Stimulated activated CD8-positive, alpha-beta memory T cell treated with anti-CD3 and anti-CD28 coated beads, Interleukin-2, amount 100 ng/mL, for 1 hour (primary cell): ENCODE results near the gene RPL18A.

Source experiments
- DNase-seq, 2 donors: peaks; one replicate each; pipeline ENCODE4 v3.0.0-alpha.2; 2020; ENCODE audit warnings: low read depth in 2 of 2

The RPL18A gene

DNA sequence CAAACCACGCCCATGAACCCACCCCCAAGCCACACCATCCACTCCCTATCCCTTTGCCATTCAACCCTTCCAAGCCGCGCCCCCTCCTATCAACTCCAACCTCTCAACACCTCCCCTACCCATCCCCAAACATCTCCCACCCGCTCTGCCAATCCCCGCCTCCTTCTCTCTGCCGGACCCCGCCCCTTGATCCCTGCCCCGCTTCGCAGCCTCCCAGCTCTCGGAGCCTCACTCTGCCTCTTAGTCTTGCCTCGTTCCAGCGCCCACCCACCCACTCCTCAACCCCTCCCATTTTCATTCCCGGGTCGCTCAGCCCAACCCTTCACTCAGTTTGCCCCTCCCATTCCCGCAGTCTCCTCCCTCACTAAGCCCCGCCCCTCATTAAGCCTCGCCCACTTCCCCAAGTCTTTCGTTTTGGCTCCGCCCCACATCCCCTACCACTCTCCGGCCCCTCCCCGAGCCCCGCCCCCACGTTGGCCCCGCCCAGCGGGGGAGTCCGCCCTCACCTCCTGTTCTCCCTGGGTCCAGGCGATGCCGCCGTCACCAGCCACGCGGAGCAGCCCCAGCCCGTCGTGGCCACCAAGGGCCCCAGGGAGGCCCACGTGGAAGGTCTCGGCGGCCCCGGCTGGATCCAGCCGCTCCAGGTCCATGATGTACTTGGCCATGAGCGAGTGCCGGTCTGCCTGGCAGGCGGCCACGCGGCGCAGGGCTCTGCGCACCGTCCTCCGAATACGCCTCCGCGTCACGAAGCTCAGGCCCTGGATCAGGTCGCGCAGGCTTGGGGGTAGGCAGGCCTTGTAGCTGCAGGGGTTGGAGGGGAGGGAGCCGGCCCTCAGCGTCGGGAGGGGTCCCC lies 17.7 kb upstream of the RPL18A start:
- peak in 1 of 2 donors; percentile 40 for DNase-seq

DNA sequence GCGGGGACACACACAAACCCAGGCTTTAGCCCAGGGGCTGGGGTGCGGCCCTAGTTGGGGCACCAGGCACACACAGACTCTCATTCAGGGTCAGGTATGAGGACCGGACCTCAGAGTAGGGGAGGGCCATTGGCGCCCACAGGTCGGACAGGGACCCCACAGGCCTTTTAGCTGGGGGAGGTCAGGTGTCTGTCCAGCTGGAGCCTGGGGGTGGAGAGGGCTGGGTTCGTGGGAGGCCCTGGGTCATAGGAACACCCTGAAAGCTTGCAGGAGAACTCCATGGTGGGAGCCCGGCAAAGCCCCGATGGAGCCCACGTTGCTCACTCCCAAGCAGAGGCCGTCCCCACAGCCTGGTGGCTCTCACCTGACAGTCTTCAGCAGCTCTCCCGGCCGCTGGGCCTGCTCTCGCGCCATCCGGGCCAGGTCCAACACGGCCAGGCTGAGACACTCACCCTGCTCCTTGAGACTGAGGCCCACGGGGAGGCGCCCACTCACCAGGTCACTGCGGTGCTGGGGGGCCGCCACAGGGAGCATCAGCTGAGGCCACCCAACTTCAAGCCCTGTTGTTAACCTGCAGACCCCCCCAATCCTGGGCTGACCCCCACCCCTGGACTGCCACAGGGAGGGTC lies 16.9 kb upstream of the RPL18A start:
- no peak for DNase-seq

DNA sequence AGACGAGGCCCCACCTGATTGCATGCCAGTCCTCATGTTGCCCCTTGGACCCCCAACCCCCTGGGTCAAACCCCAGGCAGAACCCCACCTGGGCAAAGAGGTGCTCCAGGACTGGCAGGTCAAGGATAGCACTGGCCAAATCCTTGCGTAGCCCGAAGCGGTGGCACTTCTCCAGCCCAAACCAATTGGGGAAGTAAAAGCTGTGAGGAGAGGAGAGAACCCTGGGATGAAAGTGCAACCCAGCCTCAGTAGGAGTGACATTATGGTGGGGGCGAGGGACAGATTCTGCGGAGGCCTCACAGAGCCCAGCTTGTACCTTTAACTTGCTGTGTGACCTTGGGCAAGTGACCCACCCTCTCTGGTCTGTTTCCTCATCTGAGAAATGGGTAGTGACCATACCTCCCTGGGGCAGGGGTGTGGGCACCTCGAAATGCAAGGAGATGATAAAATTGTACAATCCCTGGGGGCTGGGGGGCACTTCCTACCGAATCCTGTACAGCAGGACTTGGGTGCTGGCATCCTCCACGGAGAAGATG lies 16.4 kb upstream of the RPL18A start:
- no peak for DNase-seq

DNA sequence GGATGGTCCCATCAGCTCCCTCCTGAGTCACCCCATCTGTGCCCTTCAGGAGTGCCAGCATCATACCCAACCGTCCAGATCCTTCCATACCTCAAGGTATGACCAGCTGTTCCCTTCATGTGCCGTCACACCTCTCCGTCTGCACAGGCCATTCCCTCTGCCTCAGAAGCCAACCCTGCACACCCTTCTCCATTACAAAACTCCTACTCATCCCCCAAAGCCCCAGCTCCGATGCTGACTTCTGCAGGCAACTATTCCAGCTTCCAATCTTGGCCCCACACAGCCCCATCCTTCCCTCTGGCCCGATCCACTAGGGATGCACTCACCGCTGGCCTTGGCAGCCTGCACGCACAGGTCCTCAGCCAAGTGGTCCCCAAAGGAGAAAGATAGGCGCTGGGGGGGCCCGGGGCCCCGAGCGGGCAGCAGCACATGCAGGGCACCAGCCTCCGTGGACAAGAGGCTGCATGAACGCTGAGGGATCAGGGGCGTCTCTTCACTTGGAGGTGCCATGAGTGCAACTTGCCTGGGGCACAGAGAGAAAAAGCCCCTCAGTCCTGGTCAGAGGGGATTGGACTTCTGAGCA lies 15.7 kb upstream of the RPL18A start:
- no peak for DNase-seq

DNA sequence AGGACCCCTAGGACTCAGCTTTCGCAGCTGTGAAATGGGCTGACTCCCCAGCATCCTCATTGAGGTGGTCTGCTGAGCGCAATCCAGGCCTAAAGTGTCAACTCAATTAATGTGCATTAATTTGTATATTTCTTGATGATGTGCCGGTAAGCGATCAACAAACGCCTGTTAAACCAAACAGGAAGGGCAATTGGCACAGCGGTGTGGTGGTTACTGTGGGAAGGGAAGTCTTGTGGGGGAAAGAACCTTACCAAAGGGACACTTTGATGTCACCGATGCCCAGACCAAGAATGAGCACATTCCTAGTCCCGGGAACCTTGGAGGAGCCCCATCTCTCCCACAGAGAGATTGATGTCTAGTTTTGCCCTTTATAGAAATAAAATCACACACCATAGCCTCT lies 13.6 kb upstream of the RPL18A start:
- DNase-seq, result no peak

DNA sequence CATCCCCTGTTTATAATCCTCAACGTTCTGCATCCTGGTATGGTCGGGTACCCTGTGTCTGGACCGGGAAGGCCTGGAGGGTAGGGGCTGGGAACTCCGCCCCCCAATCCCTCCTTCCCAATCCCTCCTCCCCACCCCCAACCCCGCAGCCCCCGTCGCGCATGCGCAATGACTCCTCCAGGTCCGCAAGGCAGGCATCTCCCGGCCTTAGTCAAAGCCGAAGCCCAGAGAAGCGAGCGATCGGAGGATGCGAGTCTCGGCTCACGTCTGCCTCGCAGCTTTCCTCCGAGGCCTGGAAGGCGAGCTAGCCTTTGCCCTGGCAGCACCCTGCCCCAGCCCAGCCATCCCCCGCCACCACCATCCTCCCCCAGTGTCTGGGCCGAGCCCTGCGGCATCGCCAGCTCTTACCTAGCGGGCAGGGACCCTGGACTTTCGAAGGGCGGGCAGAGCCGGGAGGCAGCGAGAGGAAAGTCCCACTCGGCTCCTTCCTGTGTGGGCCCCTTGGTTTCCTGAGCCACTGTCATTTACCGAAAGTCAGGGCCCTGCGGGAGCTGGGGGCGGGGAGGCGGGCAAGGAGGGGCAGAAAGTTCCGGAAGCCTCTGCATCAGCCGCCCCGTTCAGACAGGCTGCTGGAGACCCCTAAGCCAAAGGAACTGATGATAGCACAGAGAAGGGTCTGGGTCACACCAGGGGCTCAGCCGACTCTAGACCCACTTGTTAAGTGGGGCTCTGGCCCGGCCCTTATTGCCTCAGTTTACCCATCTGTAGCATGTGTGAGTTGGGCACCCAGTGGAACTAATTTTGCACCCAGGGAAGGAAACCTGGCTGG lies 12.0 kb upstream of the RPL18A start, which contains the start of gene JAK3:
JAK3 (minus strand) TSS at position 445 of the 829 bp plus-strand sequence. CDS start 3,565 bp downstream, outside the sequence.
- DNase-seq, result peak; percentile 73 to 80

DNA sequence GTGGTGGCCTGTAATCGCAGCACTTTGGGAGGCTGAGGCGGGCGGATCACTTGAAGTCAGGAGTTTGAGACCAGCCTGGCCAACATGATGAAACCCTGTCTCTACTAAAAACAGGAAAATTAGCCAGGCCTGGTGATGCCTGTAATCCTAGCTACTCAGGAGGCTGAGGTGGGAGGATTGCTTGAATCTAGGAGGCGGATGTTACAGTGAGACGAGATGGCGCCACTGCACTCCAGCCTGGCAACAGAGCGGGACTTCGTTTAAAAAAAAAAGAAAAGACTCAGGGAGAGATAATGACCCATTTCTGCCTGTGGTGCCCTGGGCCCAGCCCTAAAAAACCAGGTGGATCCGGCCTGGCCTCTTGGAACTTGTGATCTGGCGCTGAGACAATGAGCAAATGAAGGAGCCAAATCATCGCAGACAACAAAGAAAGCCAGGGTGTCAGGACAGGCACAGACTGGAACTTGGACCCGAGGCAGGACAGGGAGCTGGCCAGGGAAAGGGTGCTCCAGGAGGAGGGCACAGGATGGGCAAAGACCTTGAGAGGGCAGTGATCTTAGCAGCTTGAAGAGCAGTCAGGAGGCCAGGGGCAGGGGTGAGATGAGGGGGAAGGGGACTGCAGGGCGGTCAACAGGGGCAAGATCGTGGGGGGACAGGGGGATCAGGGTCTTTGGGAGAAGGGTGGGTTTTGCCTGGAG lies 11.0 kb upstream of the RPL18A start:
- no peak for DNase-seq

DNA sequence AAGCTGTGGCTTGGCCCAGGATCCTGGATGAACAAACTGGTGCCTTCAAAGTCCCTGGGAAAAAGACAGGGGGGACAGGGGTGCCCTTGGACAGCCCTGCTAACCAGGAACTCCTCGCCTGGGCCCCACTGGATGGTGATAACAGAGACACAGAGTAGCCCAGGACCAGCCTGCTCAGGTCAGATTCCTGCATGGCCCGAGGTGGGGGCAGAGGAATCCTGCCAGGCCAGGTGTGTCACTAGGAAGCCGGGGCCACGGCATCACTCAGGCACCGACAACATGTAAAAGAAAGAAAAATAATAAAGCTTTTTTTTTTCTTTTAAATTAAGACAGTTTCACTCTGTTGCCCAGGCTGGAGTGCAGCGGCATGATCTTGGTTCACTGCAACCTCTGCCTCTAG lies 5.6 kb upstream of the RPL18A start:
- DNase-seq, result no peak

DNA sequence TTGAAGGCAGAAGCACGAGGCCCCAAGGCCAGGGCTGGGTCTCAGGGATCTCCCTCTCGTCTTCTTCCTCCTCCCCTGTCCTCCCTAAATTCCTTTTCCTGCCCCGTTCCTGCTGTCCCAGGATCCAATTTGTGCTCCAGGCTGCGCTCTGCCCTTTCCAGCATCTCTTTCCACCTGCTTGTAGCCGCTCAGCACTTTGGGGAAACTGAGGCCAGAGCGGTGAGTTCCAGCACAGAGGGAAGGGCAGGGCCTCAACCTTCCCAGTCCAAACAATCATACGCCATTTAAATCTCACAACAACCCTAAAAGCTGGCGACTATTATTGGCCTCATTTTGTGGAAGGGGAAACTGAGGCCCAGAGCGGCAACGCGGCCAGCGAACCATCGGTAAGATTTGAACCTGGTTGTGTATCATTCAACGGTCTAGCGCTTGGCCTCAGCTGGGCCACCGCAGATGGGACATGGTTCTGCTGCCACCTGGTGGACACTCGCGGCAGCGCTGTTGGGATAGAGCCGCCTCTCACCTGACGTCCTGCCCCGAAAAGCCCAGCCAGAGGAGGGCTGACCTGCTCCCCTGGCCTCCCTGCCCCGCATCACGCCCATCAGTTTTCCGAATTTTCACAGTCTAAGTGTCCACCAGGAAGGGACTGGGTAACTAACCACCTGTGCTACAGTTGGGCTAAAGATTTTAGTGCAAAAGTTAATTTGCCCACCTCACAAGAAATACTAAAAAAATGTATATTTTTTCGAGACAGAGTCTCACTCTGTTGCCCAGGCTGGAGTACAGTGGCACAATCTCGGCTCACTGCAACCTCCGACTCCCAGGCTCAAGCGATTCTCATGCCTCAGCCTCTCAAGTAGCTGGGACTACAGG lies 4.2 kb upstream of the RPL18A start:
- DNase-seq, result peak; percentile 83 to 87

DNA sequence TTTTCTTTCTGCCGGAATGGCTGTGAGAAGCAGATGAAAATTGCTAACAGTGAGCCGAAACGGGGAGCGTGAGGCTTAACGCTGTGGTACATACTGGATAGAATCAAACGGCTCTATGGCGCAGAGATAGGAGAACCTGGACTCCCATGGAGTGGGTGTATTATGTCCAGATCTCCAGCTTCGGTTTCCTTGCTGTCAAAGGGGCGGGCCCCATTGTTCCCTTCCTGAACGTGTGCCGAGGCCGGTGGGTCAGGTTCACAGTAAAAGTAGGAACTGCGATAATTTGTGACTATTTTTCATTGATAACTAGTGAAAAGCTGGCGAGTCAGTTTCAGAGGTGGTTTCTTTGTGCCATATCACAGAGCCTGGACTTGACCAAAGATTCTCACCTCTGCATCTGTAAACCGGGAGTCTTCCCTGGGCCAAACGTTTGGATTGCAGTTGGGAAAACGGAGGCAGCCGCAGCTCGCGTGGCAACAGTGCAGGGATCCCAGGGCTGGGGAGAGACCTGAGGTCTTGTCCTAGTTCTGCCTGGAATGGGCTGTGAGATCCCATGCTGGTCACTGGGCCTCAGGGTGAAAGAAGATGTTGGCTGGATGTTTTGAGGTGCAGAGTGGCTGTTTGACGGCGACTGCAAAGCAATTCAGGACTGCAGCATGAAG lies 752 bp downstream of the RPL18A start:
- DNase-seq, result no peak

DNA sequence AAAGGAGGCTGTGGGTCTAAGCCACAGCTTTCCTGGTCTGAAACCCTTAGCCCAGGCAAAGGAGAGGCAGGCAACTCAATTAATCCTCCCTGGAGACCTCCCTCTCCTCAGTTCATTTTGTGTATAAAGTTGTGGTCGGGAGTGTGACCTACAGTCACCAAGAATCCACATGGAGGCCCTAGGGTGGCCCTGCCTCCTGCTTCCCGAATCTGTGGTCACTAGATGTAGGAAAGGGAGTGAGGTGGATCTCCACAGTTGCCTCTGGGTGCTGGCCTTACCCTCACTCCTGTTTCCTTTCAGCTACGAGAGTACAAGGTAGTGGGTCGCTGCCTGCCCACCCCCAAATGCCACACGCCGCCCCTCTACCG lies 1.3 kb downstream of the RPL18A start:
- no peak for DNase-seq

DNA sequence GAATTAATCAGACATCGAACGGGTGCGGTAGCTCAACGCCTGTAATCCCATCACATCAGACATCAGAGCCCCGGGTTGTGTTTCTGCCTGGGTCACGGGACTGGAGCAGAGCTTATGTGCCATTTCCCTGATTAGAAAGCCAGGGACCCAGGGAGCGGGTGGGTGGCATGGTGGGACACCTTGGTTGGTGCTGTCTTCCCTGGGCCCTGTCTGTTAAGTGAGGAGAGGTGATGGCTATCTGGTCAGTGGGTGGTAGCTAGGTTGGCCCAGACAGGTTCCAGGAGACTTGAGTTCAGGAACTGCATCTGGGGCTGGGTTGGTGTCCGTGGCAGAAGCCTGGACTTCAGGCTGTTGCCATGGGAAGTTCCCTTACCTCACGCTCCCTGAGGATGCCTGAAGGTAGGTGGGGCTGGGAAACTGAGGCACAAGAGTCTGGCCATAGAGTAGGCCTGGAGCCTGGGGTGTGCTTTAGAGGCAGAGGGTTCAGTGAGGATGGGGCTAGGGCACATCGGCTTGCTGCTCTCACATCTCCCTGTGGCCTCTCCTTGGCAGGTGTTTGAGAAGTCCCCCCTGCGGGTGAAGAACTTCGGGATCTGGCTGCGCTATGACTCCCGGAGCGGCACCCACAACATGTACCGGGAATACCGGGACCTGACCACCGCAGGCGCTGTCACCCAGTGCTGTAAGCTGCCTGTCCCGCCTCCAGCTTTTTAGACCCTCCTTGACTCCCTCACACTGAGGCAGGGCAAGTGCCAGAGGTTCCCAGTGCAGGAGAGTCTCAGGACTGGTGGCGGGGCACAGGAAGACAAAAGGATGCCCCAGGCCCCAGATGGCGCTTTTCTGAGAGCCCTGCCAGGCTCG lies 2.1 kb downstream of the RPL18A start:
- DNase-seq, result no peak

DNA sequence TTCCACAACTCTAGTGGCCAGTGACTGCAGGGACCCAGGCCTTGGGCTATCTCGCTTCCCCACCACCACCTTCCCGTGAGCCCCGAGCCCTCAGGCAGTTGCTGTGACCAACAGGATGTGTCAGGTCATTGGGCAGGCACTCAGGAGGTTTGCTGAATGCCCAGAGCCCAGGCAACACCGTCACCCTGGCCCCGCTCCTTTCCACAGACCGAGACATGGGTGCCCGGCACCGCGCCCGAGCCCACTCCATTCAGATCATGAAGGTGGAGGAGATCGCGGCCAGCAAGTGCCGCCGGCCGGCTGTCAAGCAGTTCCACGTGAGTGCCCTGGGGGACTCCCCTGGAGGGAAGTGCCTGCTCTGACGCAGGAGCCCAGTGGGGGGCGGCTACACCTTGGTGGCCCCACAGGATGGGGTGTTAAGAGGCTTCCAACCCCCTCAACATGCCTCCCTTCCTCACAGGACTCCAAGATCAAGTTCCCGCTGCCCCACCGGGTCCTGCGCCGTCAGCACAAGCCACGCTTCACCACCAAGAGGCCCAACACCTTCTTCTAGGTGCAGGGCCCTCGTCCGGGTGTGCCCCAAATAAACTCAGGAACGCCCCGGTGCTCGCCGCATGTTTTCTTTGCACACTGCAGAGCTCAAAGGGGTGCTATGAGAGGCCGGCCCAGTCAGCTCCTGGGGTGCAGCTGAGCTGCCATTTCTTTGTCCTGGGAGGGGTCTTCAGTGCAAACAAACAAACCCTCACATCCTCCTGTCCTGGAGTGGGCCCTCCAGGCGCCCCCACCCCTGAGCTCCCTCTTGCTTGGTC lies 3.2 kb downstream of the RPL18A start:
- no peak for DNase-seq

DNA sequence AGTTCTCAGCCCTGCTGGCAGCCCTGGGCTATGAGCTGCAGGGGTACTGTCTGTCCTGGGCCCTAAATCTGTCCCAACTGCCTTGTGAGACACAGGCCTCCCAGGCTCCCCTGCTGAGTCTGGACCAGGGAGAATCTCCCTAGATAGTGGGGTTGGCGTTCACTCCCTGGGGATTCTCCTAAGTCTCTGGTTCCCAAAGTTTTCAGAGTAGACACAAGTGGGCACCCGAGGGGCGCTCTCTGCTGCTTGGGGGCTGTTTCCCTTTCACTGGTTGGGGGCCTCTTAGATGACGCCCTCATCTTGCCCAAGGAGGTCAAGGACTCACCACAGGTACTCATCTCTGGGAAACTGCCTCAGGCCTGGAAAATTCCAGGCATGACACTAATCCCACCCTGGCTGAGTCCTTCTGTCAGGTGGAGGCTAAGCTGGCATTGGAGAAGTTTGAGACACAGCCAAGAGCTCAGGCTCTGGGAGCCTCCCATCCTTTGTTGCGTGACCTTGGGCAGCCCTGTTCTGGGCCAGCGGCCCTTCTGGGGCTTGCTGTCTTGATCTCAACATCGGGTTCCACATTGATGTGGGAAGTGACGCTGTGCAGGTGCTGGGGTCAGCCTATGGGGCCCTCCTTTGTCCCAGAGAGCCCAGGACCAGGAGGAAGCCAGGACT lies 3.9 kb downstream of the RPL18A start:
- DNase-seq, result no peak

DNA sequence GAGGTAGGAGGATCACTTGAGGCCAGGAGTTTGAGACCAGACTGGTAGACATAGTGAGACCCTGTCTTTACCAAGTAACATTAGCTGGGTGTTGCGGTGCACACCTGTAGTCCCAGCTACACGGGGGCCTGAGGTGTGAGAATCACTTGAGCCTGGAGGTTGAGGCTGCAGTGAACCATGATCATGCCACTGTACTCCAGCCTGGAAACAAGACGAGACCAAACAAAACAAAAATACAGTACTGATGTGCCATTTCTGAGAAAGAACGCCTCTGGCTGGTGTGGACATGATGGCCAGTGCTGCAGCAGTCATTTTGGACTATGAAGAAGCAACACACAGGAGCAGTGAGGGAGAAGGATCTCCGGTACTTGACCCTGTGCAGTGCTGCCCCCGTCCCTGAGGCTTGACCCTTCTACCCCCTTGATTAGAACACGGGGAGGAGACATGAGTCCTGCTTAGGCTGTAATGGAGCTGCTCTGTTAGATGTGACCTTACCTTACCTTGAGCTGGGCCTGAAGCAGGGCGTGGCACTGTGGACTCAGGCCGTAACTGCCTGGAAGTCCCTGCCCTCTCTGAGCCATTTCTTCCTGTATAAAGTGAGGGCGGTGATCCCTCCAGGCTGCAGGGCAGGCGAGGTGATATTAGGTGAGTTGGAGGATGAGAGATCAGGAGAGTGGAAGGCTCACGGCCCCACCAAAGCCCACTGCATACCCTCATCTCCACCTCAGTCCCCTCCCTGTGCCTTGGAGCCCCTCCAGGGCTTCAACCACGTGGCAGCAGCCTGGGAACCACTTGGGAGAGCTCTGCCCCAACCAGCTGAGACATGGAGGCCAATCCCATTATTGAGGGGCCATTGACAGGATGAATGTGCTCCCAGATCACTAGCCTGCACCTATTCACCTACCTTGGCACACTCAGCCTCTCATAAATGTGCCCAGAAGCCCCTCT lies 5.9 kb downstream of the RPL18A start:
- no peak for DNase-seq

DNA sequence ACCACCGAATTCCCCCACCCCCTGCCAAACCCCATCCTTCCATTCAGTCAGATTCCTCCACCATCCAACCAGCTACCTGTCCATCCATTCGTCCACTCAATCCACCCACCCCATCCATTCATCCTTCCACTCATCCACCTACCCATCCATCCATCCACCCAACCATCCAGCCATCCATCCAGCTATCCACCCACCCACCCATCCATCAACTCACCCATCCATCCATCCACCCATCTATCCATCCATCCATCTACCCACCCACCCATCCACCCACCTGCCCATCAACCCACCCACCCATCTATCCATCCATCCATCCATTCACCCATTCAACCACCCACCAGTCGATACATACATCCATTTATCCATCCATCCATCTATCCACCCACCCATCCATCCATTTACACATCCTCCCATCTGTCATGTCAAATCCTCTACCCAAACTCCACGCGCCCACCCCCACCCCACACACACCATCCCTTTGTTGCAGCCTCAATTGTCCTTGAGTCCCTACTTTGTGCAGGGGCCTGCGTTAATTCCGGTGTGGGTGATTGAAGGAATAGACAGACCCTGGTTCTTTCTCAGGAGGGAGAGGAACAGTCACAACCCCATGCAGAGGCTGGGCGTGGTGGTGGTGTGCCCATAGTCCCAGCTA lies 6.7 kb downstream of the RPL18A start:
- no peak for DNase-seq
